Stomach (tissue), 4 donors: ENCODE results near the gene REPS2.

ENCODE experiments used
- CTCF ChIP-seq, 7 experiments: fragments of 450-650 bp in 4 of 7; fragments of 200-600 bp in 3 of 7; sonication (generic) in 3 of 7; IDR thresholded peaks; one replicate each; pipeline ENCODE4 v1.5.1; 2016 to 2019; ENCODE audit warnings: antibody characterized with exemption in 7 of 7, control low read depth in 2 of 7, mild to moderate bottlenecking in 1 of 7
- EP300 ChIP-seq: sonication (generic); formaldehyde crosslinking; IDR thresholded peaks from one replicate; pipeline ENCODE4 v1.6.1; 2017; ENCODE audit warnings: antibody characterized with exemption
- POLR2A ChIP-seq, 4 donors: fragments of 450-650 bp; IDR thresholded peaks; one replicate each; pipeline ENCODE4 v1.6.1; 2016; ENCODE audit warnings: antibody characterized with exemption in 4 of 4, control low read depth in 2 of 4, mild to moderate bottlenecking in 1 of 4, moderate library complexity in 1 of 4
- POLR2AphosphoS5 ChIP-seq, 3 donors: sonication (generic); formaldehyde crosslinking; IDR thresholded peaks; one replicate each; pipeline ENCODE4 v1.6.1; 2016; ENCODE audit warnings: antibody characterized with exemption in 3 of 3

- no peak for TF ChIP-seq CTCF (IDR thresholded peaks at IDR 0.05)
- TF ChIP-seq POLR2A (IDR thresholded peaks at IDR 0.05) = no peak
- TF ChIP-seq POLR2AphosphoS5 (IDR thresholded peaks at IDR 0.05) = no peak
- TF ChIP-seq EP300 = no peak
These were observed 46.0 kb downstream of the REPS2 start for GRCh38 chrX:16992445-16992844.
